HUES64 (cell line): ENCODE measurements around the gene NCK2.

Experiments used
- H3K27ac ChIP-seq: 2 replicates; pipeline ENCODE4 v1.7.0; 2013; ENCODE audit warnings: low read depth, low read length, inconsistent platforms
- H3K27me3 ChIP-seq: 2 replicates; pipeline ENCODE4 v1.6.1; 2013; ENCODE audit warnings: mild to moderate bottlenecking, low read length; ENCODE audit not compliant: insufficient read depth
- H3K36me3 ChIP-seq: 2 replicates; pipeline ENCODE4 v1.6.1; 2013; ENCODE audit warnings: mild to moderate bottlenecking, low read length; ENCODE audit not compliant: insufficient read depth
- H3K4me1 ChIP-seq: 2 replicates; pipeline ENCODE4 v1.6.1; 2013; ENCODE audit warnings: mild to moderate bottlenecking, low read length, moderate library complexity; ENCODE audit not compliant: insufficient read depth
- H3K4me3 ChIP-seq: 2 replicates; pipeline ENCODE4 v1.5.1; 2013; ENCODE audit warnings: mild to moderate bottlenecking, low read length, moderate library complexity
- H3K9ac ChIP-seq: 2 replicates; pipeline ENCODE4 v1.6.1; 2013; ENCODE audit warnings: mild to moderate bottlenecking, low read depth, low read length
- H3K9me3 ChIP-seq: 2 replicates; pipeline ENCODE4 v1.6.1; 2013; ENCODE audit warnings: low read depth, low read length; ENCODE audit not compliant: insufficient read depth
- WGBS: fragments of 150-250, 120-280 bp; methylation state at CpG from one replicate; pipeline ENCODE4 v1.1.7; 2013; ENCODE audit warnings: missing lambda C conversion rate; 5-methylcytosine and 5-hydroxymethylcytosine counted together

Gene NCK2

GRCh38 chr2:105870062-105870461 is 125.3 kb downstream of the NCK2 start:
- Histone ChIP-seq H3K4me3 (no peak overlapping the region), H3K27me3 (no peaks in the 10 kb centered on the region), H3K4me1 (peaks cover 30% of the 10 kb centered on the region; the same call in 1 of the 2 replicates), H3K9me3 (no peaks in the 10 kb centered on the region), H3K9ac (no peak overlapping the region), H3K36me3 (no peaks in the 10 kb centered on the region), H3K27ac (no peak overlapping the region)
- WGBS = 88% methylated on average over 4 of the region's 4 CpGs

GRCh38 chr2:105870858-105871257 is 126.1 kb downstream of the NCK2 start:
- 95% methylated on average over 11 of the region's 11 CpGs for WGBS
- Histone ChIP-seq H3K27me3 (no peaks in the 10 kb centered on the region), H3K36me3 (no peaks in the 10 kb centered on the region), H3K9ac (no peak overlapping the region), H3K9me3 (no peaks in the 10 kb centered on the region), H3K27ac (no peak overlapping the region), H3K4me1 (peaks cover 30% of the 10 kb centered on the region; the same call in 1 of the 2 replicates), H3K4me3 (no peak overlapping the region)

- WGBS = 92% methylated on average over 12 of the region's 14 CpGs
- H3K9me3 ChIP-seq = no peaks in the 10 kb centered on the region
- peaks cover 23% of the 10 kb centered on the region; the same call in 1 of the 2 replicates for H3K4me1 ChIP-seq
- H3K27ac ChIP-seq = no peak overlapping the region
- H3K36me3 ChIP-seq = no peaks in the 10 kb centered on the region
- H3K9ac ChIP-seq = no peak overlapping the region
- no peak overlapping the region for H3K4me3 ChIP-seq
- H3K27me3 ChIP-seq = no peaks in the 10 kb centered on the region
These were observed 127.5 kb downstream of the NCK2 start for GRCh38 chr2:105872142-105872728.

- Histone ChIP-seq H3K27ac (no peak overlapping the region), H3K27me3 (no peaks in the 10 kb centered on the region), H3K4me1 (peaks cover 20% of the 10 kb centered on the region; the same call in 1 of the 2 replicates), H3K9me3 (no peaks in the 10 kb centered on the region), H3K4me3 (no peak overlapping the region), H3K9ac (no peak overlapping the region), H3K36me3 (no peaks in the 10 kb centered on the region)
- WGBS = 93% methylated on average over 7 of the region's 7 CpGs
These were observed 128.1 kb downstream of the NCK2 start for GRCh38 chr2:105872830-105873229.

- H3K36me3 ChIP-seq = no peaks in the 10 kb centered on the region
- WGBS = 78% methylated on average over 5 of the region's 5 CpGs
- no peaks in the 10 kb centered on the region for H3K27me3 ChIP-seq
- no peaks in the 10 kb centered on the region for H3K9me3 ChIP-seq
- no peak overlapping the region for H3K4me3 ChIP-seq
- peaks cover 20% of the 10 kb centered on the region; the same call in 1 of the 2 replicates for H3K4me1 ChIP-seq
- H3K9ac ChIP-seq = no peak overlapping the region
- no peak overlapping the region for H3K27ac ChIP-seq
These were observed 128.6 kb downstream of the NCK2 start for GRCh38 chr2:105873281-105873680.

- Histone ChIP-seq H3K27me3 (no peaks in the 10 kb centered on the region), H3K4me1 (peaks cover 20% of the 10 kb centered on the region; the same call in 1 of the 2 replicates), H3K36me3 (no peaks in the 10 kb centered on the region), H3K9ac (no peak overlapping the region), H3K4me3 (no peak overlapping the region), H3K27ac (no peak overlapping the region), H3K9me3 (no peaks in the 10 kb centered on the region)
- 68% methylated on average over 7 of the region's 8 CpGs for WGBS
These were observed 129.0 kb downstream of the NCK2 start for GRCh38 chr2:105873721-105874120.

GRCh38 chr2:105874466-105874865 is 129.8 kb downstream of the NCK2 start:
- no peak overlapping the region for H3K4me3 ChIP-seq
- H3K27me3 ChIP-seq = no peaks in the 10 kb centered on the region
- H3K9ac ChIP-seq = no peak overlapping the region
- H3K9me3 ChIP-seq = no peaks in the 10 kb centered on the region
- WGBS = 99% methylated on average over 5 of the region's 6 CpGs
- H3K27ac ChIP-seq = no peak overlapping the region
- H3K36me3 ChIP-seq = no peaks in the 10 kb centered on the region
- peaks cover 20% of the 10 kb centered on the region; the same call in 1 of the 2 replicates for H3K4me1 ChIP-seq

- Histone ChIP-seq H3K27ac (no peak overlapping the region), H3K9ac (no peak overlapping the region), H3K9me3 (no peaks in the 10 kb centered on the region), H3K27me3 (no peaks in the 10 kb centered on the region), H3K36me3 (no peaks in the 10 kb centered on the region), H3K4me3 (no peak overlapping the region), H3K4me1 (peaks cover 20% of the 10 kb centered on the region; the same call in 1 of the 2 replicates)
- 90% methylated on average over 7 of the region's 7 CpGs for WGBS
These were observed 130.5 kb downstream of the NCK2 start for GRCh38 chr2:105875241-105875640.

GRCh38 chr2:105876191-105876590 is 131.5 kb downstream of the NCK2 start:
- 97% methylated on average over 4 of the region's 4 CpGs for WGBS
- no peak overlapping the region for H3K27ac ChIP-seq

GRCh38 chr2:105877945-105878344 is 133.2 kb downstream of the NCK2 start:
- Histone ChIP-seq H3K27me3 (no peaks in the 10 kb centered on the region), H3K36me3 (0 out of 2 replicates have a peak, but pooled peaks cover 4% of the 10 kb centered on the region), H3K27ac (no peak overlapping the region), H3K4me3 (no peak overlapping the region), H3K9ac (no peak overlapping the region), H3K4me1 (peaks cover 20% of the 10 kb centered on the region; the same call in 1 of the 2 replicates), H3K9me3 (no peaks in the 10 kb centered on the region)
- WGBS = 95% methylated on average over 2 of the region's 2 CpGs

More at GRCh38 chr2:105876191-105876590, 131.5 kb downstream of the NCK2 start:
- H3K4me1 ChIP-seq = peaks cover 20% of the 10 kb centered on the region; the same call in 1 of the 2 replicates
- H3K27me3 ChIP-seq = no peaks in the 10 kb centered on the region
- H3K4me3 ChIP-seq = no peak overlapping the region
- H3K9ac ChIP-seq = no peak overlapping the region
- no peaks in the 10 kb centered on the region for H3K36me3 ChIP-seq
- no peaks in the 10 kb centered on the region for H3K9me3 ChIP-seq

GRCh38 chr2:105879106-105879802 is 134.5 kb downstream of the NCK2 start:
- Histone ChIP-seq H3K4me3 (no peak overlapping the region), H3K36me3 (0 out of 2 replicates have a peak, but pooled peaks cover 4% of the 10 kb centered on the region), H3K4me1 (peaks cover 8% of the 10 kb centered on the region; the same call in 1 of the 2 replicates), H3K27me3 (no peaks in the 10 kb centered on the region), H3K9ac (no peak overlapping the region), H3K27ac (no peak overlapping the region), H3K9me3 (no peaks in the 10 kb centered on the region)
- 95% methylated on average over 15 of the region's 15 CpGs for WGBS
